Myocyte (in vitro differentiated cells): ENCODE results near the gene PTPRG. TPM values are rescaled to one million over a fixed set of nuclear protein-coding genes. Genes with fewer than 3 reads are reported as not detected.
"Not testable (repeated sequence)": the region's sequence is repeated elsewhere in the genome, so short reads cannot be mapped to it uniquely, and the experiment has no call there.

Experiments used
- DNase-seq: peaks from one replicate; pipeline ENCODE4 v3.0.0-alpha.2; 2012; ENCODE audit warnings: low read depth
- total RNA-seq: library from RNA; depleted of rRNA; stranded (reverse); fragments of >200 nt; gene quantifications from 2 replicates; pipeline ENCODE4 v1.2.3, GENCODE V29; 2014

The PTPRG gene
- total RNA-seq, 1 donor from 2014 or later, result 28.4 TPM

- no peak for DNase-seq
These were observed 475.4 kb downstream of the PTPRG start for GRCh38 chr3:62036726-62037125.

GRCh38 chr3:62038798-62039197 is 477.4 kb downstream of the PTPRG start:
- DNase-seq, result not testable (repeated sequence)

- no peak for DNase-seq
These were observed 478.2 kb downstream of the PTPRG start for GRCh38 chr3:62039586-62039985.

GRCh38 chr3:62041681-62042080 is 480.3 kb downstream of the PTPRG start:
- no peak for DNase-seq

- no peak for DNase-seq
These were observed 483.6 kb downstream of the PTPRG start for GRCh38 chr3:62044874-62045411.

- DNase-seq, result peak; percentile 24
These were observed 485.0 kb downstream of the PTPRG start for GRCh38 chr3:62046326-62046725.

- DNase-seq, result no peak
These were observed 487.2 kb downstream of the PTPRG start for GRCh38 chr3:62048577-62048976.

- DNase-seq, result no peak
These were observed 487.7 kb downstream of the PTPRG start for GRCh38 chr3:62049033-62049432.

GRCh38 chr3:62051506-62051905 is 490.1 kb downstream of the PTPRG start:
- peak; percentile 24 for DNase-seq

- DNase-seq, result no peak
These were observed 491.0 kb downstream of the PTPRG start for GRCh38 chr3:62052331-62052730.

GRCh38 chr3:62056658-62057057 is 495.3 kb downstream of the PTPRG start:
- DNase-seq, result no peak

GRCh38 chr3:62057339-62058047 is 496.1 kb downstream of the PTPRG start:
- peak; percentile 35 for DNase-seq

GRCh38 chr3:62065985-62066693 is 504.8 kb downstream of the PTPRG start:
- peak; percentile 21 for DNase-seq

- DNase-seq, result no peak
These were observed 507.0 kb downstream of the PTPRG start for GRCh38 chr3:62068337-62068736.

GRCh38 chr3:62070891-62071290 is 509.5 kb downstream of the PTPRG start:
- no peak for DNase-seq

GRCh38 chr3:62073038-62073437 is 511.7 kb downstream of the PTPRG start:
- DNase-seq, result no peak

GRCh38 chr3:62084558-62084957 is 523.2 kb downstream of the PTPRG start:
- DNase-seq, result no peak

- DNase-seq, result no peak
These were observed 527.2 kb downstream of the PTPRG start for GRCh38 chr3:62088472-62089104.

- DNase-seq, result no peak
These were observed 528.7 kb downstream of the PTPRG start for GRCh38 chr3:62090066-62090465.

GRCh38 chr3:62090519-62090918 is 529.1 kb downstream of the PTPRG start:
- no peak for DNase-seq

GRCh38 chr3:62093025-62093424 is 531.7 kb downstream of the PTPRG start:
- no peak for DNase-seq

- no peak for DNase-seq
These were observed 533.1 kb downstream of the PTPRG start for GRCh38 chr3:62094461-62094860.
